Activated T-cell treated with anti-CD3 and anti-CD28 coated beads for 48 hours (primary cell): ENCODE measurements around the gene RAB5B.
"Not testable (repeated sequence)": the region's sequence is repeated elsewhere in the genome, so short reads cannot be mapped to it uniquely, and the experiment has no call there.

ENCODE experiments used
- DNase-seq: peaks from one replicate; pipeline ENCODE4 v3.0.0-alpha.2; 2020; ENCODE audit warnings: low read depth

The RAB5B gene

DNA sequence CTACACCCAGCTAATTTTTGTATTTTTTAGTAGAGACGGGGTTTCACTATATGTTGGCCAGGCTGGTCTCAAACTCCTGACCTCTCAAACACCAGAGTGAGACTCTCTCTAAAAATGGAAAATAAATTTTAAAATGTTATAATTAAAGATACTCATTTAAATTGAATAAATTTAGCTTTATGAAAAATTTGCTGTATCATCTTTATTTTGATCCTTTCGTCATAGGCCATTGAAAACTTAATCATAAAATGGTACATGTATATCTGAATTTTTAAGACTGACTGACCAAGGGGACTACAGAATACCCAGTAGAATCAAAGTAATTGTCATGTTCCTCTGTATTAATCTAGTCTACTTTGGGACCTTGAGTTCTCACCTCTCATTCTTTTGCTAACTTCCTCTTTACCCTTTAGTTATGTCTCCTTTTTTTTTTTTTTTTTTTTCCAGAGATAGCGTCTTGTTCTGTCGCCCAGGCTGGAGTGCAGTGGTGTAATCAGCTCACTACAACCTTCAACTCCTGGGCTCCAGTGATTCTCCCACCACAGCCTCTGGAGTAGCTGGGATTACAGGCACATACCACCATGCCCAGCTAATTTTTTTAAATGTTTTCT, 9.5 kb downstream of the RAB5B start:
- DNase-seq: no peak

DNA sequence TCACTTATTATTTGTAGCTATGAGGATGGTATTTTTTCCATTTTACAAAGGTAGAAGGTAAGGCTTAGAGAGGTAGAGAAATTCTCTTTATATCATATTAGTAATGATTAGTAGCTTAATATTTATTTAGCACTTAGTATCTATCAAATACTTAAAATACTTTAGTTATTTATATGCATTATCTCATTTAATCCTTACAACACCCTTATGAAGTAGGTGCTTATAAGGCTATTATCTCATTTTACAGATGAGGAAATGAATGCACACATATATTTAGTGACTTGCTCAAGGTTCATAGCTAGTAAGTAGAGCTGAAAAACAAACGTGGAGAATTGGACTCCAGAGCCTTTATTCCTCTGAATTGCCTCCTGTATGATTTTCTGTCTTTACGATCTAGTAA, 11.0 kb downstream of the RAB5B start:
- no peak for DNase-seq

DNA sequence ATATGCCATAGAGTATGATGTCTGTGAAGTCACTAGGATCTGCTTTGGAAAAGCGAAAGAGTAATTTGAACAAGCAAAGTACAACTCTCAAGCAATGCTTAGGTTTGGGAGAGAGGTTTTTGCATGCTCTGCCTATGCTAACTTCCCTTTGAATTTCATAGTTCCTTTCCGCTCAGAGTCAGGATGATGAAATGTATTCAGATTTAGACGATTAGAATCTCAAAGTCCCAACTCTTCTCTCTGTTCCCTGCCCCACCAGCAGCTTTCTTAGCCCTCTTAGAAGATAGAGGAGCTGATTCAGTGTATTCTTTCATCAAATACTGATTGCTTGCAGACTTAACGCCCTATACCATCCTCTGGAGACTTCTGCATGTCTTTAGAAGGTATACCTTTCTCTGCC, 11.5 kb downstream of the RAB5B start:
- DNase-seq: no peak

DNA sequence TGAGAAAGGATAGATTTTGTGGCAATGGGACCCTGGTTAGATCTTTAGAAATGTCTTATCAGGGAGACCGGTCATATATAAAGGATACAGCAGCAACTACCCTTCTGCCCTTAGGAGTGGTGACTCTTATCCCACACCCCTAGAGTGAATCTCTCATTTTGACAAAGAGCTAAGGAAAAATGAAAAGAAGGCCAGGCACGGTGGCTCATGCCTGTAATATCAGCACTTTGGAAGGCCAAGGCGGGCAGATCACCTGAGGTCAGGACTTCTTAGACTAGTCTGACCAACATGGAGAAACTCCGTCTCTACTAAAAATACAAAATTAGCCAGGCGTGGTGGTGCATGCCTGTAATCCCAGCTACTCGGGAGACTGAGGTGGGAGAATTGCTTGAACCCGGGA, 12.1 kb downstream of the RAB5B start:
- not testable (repeated sequence) for DNase-seq

DNA sequence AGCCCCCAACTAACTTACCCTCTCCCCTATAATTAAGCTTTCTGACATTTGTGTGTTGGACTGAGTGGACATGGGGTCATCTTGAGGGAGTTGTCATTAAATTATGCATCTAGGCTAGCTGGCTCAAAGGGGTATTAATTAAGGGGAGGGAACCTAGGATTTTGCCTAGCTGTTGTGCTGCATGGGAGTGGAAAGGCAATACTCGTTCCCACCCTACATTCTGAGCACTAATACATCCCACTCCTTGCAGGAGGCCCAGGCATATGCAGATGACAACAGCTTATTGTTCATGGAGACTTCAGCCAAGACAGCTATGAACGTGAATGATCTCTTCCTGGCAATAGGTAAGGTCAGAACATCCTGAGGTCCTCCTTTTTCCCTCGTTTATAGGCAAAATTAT, 17.2 kb downstream of the RAB5B start:
- DNase-seq: no peak

DNA sequence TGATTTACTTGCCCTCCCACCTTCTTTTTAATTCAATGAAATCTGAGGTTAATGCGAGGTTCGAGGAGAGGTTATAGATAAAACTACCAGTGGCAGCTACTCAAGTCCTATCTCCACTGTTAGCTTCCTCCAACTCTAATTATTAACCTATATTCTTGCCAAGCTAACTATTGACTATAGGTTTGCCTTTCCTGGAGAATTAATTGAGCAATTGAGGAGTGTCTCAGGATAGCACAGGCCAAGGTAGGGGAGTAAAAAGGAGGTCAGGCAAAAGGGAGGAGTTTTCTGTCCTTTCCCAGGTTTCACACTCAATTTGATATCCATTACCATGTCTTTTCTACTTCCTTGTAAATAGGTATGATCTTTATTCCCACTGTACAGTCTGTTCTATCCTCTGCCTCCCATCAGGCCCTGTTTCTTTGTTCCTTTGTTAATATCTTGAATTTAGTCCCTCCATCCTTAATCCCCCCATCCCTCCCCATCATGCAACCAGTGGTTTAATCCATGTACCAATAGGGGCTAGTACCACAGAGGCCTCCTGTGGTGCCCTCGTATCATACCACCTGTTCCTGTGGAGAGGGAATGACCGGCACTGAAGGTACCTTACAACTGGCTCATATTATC, 19.5 kb downstream of the RAB5B start:
- DNase-seq: no peak

DNA sequence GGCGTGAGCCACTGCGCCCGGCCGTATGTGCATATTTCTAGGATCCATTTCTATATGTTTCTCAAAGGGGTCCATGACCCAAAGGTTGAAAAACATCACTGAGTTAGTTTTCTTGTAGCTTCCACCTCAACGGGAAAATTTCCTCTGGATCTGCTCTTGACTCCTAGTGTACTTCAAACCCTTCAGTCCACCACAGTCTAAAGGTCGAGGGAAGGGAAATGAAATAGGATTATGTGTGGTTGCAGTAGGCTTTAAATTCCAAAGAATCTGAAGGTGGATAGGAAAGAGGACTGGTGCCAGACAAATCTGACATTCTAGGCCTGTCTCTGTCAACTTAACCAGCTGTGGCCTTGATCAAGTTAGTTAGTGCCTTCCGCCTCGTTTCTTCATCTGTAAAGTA, 21.5 kb downstream of the RAB5B start:
- no peak for DNase-seq

DNA sequence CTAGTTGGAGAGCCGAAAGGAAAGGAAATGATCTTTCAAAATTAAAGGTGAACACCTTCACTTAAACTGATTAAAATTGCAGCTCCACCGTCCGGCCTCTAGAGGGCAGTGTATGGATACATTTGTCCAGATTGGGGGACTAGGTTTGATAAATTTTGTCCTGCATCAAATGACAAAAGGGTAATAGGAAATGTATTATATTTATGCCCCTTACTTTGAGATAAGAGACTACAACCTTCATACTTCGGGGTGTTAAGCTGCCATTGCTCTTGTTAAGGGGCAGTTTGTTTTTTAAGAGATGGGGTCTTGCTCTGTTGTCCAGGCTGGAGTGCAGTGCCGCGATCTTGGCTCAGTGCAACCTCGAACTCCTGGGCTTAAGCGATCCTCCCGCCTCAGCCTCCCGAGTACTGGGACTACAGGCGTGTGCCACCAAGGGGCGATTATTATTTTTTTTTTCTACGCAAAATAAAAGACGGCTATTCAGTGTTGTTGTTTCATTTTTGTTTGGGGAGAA, 22.4 kb downstream of the RAB5B start:
- DNase-seq: peak; percentile 50

DNA sequence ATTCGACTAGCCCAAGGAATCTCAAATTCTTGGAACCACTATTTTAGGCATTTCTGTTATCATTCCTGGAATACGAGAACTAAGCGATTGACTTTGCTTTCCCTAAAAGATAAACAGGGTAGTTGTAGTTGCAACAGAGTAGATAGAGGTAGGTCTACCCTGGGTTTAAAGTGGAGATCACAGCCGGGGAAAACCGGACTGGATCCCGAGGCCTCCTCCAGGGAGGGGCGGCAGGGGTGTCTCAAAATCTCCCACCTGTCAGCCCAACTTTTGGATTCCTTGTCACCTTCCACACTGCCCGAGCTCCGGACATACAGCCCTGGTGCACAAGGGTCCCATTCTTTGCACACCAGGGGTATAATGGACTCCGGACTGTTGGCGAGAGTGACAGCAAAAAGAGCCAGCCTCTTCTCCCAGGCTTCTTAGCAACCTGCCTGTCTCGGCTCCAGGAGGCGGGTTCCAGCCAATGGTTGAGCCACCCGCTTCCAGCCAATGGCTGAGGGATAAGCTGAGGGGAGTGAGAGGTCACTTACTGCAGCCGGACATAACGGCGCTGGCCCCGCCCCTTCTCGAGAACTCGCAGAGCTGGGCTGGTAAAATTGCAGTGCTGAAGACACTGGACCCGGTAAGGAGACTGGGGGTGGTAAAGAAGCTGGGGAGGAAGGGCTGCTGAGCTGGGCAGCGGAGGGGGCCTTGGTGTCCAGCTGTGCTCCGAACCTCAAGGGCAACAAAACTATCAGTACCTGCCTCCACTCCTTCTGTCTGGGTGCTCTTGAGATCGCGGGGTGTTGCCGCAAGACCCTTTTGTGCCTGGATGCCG, 23.0 kb downstream of the RAB5B start, which contains the start of gene SUOX:
TSS of gene SUOX (plus strand) at position 562 of the 820 bp plus-strand sequence. CDS start 4,946 bp downstream, outside the sequence.
- peak; percentile 33 for DNase-seq

DNA sequence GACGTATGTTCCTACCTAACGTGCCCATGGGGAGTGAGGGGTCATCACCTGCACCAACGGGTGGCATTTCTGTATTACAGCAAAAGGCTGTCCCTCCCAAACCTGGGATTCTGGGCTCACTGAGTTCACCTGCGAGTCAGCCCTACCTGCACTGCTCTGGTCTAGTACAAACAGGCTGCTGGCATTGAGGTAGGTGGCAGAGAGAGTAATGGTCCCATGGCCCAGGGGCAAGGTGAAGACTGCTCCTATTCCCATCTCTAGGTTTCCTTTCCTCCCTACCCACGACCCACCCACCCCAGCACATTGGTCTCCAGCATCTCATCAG, 23.6 kb downstream of the RAB5B start:
- no peak for DNase-seq

DNA sequence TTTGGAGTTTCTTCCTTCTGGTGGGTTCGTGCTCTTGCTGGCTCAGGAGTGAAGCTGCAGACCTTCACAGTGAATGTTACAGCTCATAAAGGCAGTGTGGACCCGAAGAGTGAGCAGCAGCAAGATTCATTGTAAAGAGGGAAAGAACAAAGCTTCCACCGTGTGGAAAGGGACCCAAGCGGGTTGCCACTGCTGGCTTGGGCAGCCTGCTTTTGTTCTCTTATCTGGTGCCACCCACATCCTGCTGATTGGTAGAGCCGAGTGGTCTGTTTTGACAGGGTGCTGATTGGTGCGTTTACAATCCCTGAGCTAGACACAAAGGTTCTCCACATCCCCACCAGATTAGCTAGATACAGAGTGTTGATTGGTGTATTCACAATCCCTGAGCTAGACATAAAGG, 25.6 kb downstream of the RAB5B start:
- not testable (repeated sequence) for DNase-seq

DNA sequence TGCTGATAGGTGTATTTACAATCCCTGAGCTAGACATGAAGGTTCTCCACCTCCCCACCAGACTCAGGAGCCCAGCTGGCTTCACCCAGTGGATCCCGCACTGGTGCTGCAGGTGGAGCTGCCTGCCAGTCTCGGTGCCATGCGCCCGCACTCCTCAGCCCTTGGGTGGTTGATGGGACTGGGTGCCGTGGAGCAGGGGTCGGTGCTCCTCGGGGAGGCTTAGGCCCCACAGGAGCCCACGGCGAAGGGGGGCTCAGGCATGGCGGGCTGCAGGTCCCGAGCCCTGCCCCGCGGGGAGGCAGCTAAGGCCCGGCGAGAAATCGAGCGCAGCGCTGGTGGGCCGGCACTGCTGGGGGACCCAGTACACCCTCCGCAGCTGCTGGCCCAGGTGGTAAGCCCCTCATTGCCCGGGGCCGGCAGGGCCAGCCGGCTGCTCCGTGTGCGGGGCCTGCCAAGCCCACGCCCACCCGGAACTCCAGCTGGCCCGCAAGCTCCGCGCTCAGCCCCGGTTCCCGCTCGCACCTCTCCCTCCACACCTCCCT, 26.2 kb downstream of the RAB5B start:
- not testable (repeated sequence) for DNase-seq

DNA sequence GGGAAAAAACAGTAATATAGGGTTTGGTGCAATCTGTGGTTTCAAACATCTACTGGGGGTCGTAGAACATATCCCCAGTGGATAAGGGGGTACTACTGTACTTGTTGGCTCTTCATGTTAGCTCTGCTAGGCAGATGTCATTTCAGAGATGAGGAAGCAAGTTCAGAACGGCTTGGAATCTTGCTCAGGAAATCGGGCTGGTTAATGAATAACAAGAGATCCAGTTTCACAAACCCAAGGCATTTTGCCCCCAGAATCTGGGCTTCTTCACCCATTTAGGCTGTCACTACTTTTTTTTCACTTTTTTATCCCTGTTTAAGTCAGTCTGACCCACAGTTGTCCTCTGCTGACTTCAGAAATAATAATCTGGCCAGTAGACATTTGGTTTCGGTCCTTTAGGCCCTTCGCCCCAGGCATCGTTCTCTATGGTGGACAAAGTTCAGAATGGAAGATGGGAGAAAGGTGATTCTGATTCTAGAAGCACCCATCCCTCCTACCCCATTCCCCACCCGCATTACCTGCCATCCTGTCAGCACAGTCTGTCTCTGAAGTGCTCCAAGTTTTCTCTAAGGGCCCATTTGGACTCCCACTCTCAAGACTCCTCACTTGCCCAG, 27.7 kb downstream of the RAB5B start:
- no peak for DNase-seq

DNA sequence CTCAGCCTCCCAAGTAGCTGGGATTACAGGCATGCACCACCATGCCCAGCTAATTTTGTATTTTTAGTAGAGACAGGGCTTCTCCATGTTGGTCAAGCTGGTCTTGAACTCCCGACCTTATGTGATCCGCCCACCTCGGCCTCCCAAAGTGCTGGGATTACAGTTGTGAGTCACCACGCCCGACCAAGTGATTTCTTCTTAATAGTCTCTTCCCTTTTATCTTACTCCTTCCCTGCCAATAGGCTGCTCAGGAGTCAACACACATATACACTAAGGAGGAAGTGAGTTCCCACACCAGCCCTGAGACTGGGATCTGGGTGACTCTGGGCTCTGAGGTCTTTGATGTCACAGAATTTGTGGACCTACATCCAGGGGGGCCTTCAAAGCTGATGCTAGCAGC, 29.5 kb downstream of the RAB5B start:
- not testable (repeated sequence) for DNase-seq

DNA sequence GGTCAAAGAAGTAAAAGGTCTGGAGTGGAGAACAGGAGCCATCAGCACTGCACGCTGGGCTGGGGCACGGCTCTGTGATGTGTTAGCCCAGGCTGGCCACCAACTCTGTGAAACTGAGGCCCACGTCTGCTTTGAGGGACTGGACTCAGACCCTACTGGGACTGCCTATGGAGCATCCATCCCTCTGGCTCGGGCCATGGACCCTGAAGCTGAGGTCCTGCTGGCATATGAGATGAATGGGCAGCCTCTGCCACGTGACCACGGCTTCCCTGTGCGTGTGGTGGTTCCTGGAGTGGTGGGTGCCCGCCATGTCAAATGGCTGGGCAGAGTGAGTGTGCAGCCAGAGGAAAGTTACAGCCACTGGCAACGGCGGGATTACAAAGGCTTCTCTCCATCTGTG, 30.3 kb downstream of the RAB5B start:
- no peak for DNase-seq

DNA sequence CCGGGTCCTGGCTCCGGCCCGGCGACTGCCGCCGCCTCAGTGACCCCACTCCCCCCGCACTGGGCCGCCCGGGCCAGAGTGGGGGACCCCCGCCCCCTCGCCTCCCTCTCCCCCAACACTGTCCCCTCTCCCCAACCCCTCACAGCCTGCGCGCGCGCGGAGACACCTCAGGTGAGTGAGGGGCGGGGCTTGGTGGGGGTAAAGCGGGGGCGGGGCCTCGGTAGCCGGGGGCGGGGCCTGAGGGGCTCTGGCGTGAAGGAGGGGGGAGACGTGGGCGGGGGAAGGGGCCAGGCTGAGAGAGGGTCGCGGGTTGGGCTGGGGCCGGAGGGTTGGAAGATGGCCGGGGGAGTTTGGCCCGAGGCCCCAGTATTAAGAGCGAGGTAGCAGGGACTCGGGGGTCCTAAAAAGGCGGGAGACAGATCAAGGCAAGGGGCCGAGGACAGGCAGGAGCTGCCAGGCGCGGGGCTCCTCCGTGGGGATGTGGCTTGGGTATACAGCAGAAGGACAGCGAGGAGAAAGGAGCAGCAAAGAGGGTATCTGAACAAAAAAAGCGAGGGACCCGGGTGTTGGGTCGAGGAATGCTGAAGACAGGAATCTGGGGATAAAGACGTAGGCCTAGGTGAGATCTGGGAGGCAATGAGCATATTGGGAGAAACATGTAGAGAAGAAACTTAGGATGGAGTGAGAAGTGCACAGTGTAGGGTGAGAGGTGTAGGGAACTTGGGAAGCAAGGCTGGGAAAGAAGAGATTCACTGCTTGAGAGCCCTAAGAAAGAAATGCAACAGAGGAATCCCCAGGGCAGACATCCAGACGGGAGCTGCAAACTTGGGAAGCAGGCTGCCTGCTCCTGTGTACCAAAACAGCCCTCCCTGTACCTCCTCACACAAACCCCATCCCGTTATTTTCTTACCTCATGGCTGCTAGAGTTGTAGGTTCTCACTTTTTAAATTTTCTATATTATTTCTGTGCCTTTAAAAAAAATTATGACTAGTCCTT, 34.0 kb downstream of the RAB5B start:
- DNase-seq: peak; percentile 47

DNA sequence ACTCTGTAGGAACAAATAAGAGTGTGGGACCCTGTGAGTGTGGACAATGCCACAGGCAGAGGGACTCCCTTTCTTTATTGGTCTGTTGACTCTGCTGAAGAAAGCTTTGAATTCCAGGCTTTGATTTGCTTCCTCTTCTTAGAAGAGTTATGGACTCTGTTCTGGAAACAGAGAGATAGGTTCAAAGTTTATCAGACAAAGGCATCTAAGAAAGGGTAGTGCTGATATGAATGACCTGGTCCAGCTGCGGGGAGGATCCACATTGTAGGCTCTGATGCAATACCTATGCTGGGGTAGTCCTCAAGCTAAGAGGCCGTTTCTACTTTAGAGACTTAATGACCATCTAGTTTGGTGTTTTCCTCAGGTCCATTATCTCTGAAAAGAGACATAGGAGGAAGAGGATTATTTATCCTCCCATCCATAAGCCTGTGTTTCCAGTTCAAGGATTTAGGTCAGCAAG, 36.3 kb downstream of the RAB5B start:
- no peak for DNase-seq

DNA sequence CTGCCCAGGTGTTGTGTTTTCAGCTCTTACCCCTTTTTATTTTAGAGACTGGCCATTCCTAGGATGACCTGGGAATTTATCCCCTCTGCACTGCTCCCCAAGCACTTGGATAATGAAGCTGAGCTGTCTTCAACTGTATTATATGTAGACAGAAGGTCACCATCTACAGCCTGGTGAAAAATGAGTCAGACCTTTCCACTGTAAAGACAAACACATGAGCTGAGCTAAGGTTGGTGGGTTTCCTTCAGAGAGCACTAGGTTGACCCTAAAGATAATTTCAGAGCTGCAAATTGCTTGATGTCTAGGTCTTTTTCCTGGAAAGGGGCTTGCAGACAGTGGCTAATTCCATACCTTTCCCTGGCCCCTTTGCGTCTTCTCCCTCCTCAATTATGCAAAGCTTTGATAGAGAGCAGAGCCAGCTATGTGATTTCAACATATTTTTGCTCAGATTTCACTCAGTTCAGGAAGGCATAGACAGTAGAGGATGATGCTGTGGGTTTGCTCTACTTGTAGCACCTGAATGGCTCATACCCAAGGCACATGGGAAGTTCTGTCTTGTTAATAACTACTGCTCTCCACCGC, 37.7 kb downstream of the RAB5B start:
- no peak for DNase-seq

DNA sequence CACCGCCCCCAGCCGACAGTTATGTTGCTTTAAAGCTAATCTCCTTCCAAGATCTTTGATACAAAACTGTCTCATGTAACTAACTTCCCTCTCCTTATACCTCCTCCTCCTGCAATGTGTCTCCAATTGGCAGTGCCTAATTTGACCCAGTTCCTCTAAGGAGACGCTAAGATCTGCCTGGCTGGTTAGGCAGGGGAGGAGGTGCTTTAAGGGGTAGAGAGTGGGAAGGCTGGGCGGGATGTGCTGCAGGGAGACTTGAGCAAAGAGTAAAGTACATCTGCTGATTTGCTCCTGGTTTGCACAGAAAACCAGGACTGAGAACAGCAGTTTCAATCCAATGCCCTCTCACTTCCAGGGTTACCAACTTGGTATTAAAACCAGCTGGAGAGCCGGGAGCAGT, 39.6 kb downstream of the RAB5B start:
- DNase-seq: no peak

DNA sequence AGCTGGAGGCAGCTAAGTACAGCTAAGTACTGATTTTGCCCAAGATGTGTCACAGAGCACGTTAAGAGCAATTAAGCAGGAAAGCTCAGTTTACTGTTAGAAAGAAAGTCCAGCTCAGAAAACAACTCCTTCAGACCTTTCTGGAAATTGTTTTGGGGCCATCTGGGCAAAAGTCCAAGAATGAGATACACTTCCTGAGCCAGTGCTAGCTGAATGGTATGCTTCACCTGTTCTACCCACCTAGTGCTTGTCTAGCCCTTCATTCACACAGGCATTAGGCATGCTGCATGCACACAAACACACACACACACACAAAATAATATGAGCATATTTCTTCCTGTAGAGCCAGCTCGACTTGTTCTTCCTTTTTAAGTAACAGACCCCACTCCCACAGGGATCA, 40.3 kb downstream of the RAB5B start:
- no peak for DNase-seq

DNA sequence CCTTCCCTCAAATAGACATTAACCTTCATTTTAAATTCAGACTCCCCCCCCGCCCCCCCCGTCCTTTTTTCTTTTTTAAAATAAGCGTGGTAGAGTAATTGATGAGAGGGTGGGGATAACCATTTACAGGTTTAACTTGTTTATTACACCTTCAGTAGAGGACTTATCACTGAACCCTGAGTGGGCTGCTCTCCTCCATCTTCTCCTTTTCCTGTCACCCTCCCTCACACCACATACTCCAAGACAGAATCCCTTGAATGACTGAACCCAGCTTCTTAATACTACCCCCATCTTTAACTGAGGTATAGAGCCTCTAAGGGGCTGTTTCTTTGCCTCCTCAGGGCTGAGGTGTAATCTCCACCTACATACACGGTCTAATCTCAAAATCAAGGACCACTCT, 43.3 kb downstream of the RAB5B start:
- DNase-seq: no peak
